A549 (cell line): ENCODE data around the gene RNF152.

ENCODE experiments used
- EP300 ChIP-seq, 2 experiments: fragments of >200 bp; sonication (Bioruptor Twin); formaldehyde crosslinking; IDR thresholded peaks; 2 replicates in 1 of 2; 3 replicates in 1 of 2; pipeline ENCODE4 v1.6.1; 2016 to 2017
- HOXA7 ChIP-seq: fragments of 250-450 bp; sonication (Bioruptor Pico); IDR thresholded peaks from 2 replicates; pipeline ENCODE4 v1.5.0; 2020; ENCODE audit warnings: mild to moderate bottlenecking, moderate library complexity
- POLR2A ChIP-seq: IDR thresholded peaks from 2 replicates; pipeline ENCODE4 v1.6.1; 2012; ENCODE audit warnings: mild to moderate bottlenecking, low read length
- TF ChIP-seq, protein P1 (sequence below): fragments of >200 bp; sonication (Bioruptor Twin); formaldehyde crosslinking; IDR thresholded peaks from 3 replicates; pipeline ENCODE4 v1.5.1; 2016
- TF ChIP-seq, protein P2 (sequence below): fragments of 450-650 bp; IDR thresholded peaks from 2 replicates; pipeline ENCODE4 v1.6.1; 2014; ENCODE audit warnings: antibody characterized with exemption

DNA sequence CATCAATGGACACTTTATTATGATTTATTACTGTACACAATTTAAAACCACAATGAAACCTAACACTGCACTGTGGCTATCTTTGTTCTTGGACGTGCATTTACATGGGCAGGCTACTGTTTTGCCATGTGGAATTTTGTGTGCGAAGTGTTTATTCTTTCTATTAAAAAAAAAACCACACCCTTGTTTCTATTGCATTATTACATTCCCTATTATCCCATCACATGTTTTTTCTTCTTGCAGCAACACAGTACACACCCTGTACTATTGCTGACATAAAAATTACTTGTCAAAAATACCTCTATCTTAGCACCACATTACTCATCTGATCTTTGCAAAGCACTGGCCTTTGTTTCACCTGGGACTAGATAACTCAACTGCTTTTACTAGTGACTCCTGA is 1.5 kb downstream of the RNF152 start:
- TF ChIP-seq, protein P1, sequence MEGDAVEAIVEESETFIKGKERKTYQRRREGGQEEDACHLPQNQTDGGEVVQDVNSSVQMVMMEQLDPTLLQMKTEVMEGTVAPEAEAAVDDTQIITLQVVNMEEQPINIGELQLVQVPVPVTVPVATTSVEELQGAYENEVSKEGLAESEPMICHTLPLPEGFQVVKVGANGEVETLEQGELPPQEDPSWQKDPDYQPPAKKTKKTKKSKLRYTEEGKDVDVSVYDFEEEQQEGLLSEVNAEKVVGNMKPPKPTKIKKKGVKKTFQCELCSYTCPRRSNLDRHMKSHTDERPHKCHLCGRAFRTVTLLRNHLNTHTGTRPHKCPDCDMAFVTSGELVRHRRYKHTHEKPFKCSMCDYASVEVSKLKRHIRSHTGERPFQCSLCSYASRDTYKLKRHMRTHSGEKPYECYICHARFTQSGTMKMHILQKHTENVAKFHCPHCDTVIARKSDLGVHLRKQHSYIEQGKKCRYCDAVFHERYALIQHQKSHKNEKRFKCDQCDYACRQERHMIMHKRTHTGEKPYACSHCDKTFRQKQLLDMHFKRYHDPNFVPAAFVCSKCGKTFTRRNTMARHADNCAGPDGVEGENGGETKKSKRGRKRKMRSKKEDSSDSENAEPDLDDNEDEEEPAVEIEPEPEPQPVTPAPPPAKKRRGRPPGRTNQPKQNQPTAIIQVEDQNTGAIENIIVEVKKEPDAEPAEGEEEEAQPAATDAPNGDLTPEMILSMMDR = no peak
- TF ChIP-seq, protein P2, sequence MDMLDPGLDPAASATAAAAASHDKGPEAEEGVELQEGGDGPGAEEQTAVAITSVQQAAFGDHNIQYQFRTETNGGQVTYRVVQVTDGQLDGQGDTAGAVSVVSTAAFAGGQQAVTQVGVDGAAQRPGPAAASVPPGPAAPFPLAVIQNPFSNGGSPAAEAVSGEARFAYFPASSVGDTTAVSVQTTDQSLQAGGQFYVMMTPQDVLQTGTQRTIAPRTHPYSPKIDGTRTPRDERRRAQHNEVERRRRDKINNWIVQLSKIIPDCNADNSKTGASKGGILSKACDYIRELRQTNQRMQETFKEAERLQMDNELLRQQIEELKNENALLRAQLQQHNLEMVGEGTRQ = no peak
- TF ChIP-seq POLR2A (no peak), HOXA7 (CRISPR knock-in tag) (no peak), EP300 (IDR thresholded peaks at IDR 0.05) (no peak)
